Right cardiac atrium (tissue), 5 donors: ENCODE results near the gene CST7. TPM values are rescaled to one million over a fixed set of nuclear protein-coding genes. Genes with fewer than 3 reads are reported as not detected.

Experiments used
- ATAC-seq, 2 donors: fragments of 200-7000 bp; cut with Tn5 transposase; one replicate each; pipeline versions ENCODE4 v1.8.0 to v1.9.1; 2020; ENCODE audit warnings: moderate library complexity in 2 of 2, mild to moderate bottlenecking in 1 of 2
- DNase-seq, 3 donors: peaks; one replicate each; pipeline ENCODE4 v3.0.0-alpha.2; 2020
- H3K27ac ChIP-seq: one replicate; pipeline ENCODE4 v1.5.1; 2013; ENCODE audit warnings: mild to moderate bottlenecking, low read length, control low read depth, moderate library complexity
- H3K27me3 ChIP-seq: one replicate; pipeline ENCODE4 v1.6.1; 2013; ENCODE audit not compliant: control insufficient read depth, insufficient read depth
- H3K4me1 ChIP-seq: one replicate; pipeline ENCODE4 v1.6.1; 2013; ENCODE audit warnings: low read length; ENCODE audit not compliant: control insufficient read depth, insufficient read depth
- H3K4me3 ChIP-seq: one replicate; pipeline ENCODE4 v1.5.1; 2013; ENCODE audit warnings: low read length, control low read depth
- H3K9me3 ChIP-seq: one replicate; pipeline ENCODE4 v1.6.1; 2013; ENCODE audit warnings: low read length; ENCODE audit not compliant: control insufficient read depth
- WGBS: extraction: QIAGEN DNeasy Blood & Tissue Kit; methylation state at CpG from one replicate; pipeline ENCODE4 v1.1.7; 2013; 5-methylcytosine and 5-hydroxymethylcytosine counted together
- intact Hi-C, 4 donors: fragments of 100-400 bp; cut with DNase I; formaldehyde crosslinking; loops; one replicate each; pipeline versions ENCODE4 v1.11.0 to v1.14.0; 2022 to 2023
- polyA plus RNA-seq: library from polyadenylated mRNA; stranded (reverse); fragments of 200-250 nt; gene quantifications from one replicate; pipeline ENCODE4 v1.2.3, GENCODE V29; 2013
- total RNA-seq, 4 donors: library from RNA; stranded (reverse); fragmentation: NEBNext Ultra II Directional; extraction: Animal tissue kit (Norgen Biotek cat#: 25700); gene quantifications; one replicate each; pipeline ENCODE4 v1.2.1, GENCODE V29; 2021
- donor health status: healthy with polysubstance abuse.
- donor health status: DM: no; HTN: yes; CAD: no.
- donor health status: DM: no; HTN: no; CAD: no.
- donor health status: DM: no; HTN: yes; CAD: no; lungs with severe emphysema.
- donor health status: DM: yes; HTN: yes; CAD: no.

Gene CST7
- total and polyA plus RNA-seq, 5 donors, result 0.45 to 1.5 (median 1.0) TPM

- Histone ChIP-seq H3K4me3 (no peak overlapping the region), H3K27ac (no peak overlapping the region), H3K27me3 (no peaks in the 10 kb centered on the region), H3K9me3 (no peaks in the 10 kb centered on the region), H3K4me1 (peaks cover 8% of the 10 kb centered on the region)
- ATAC-seq (no peak), DNase-seq (no peak)
- intact Hi-C loops, result no loop called here
- WGBS, result 89% methylated on average over 11 of the region's 11 CpGs
Measured at GRCh38 chr20:25008388-25009217, 59.5 kb downstream of the CST7 start.

Other genes with a start within 250 kb of the CST7 start
- 10 to 100 TPM; 32.8 to 35.1 (median 34.8) TPM for gene APMAP, start 43.5 kb downstream of the CST7 start, total RNA-seq
- 28.0 TPM for gene APMAP, start 43.5 kb downstream of the CST7 start, polyA plus RNA-seq
- gene ACSS1, start 108.9 kb downstream of the CST7 start, total RNA-seq, result 10 to 100 TPM; 14.8 to 61.8 (median 40.7) TPM
- 29.3 TPM for gene ACSS1, start 108.9 kb downstream of the CST7 start, polyA plus RNA-seq
- gene VSX1, start 132.9 kb downstream of the CST7 start, total RNA-seq, result under 1 TPM in 1 of 4 donors, not detected in 3; 0.44 TPM
- 0.27 TPM for gene VSX1, start 132.9 kb downstream of the CST7 start, polyA plus RNA-seq
- 100 to 1,000 TPM; 102 to 132 (median 127) TPM for gene ENTPD6, start 246.4 kb downstream of the CST7 start, total RNA-seq
- gene ENTPD6, start 246.4 kb downstream of the CST7 start, polyA plus RNA-seq, result 146 TPM